PC-9 (cell line): ENCODE results near the gene MTMR2.

Experiments
- CTCF ChIP-seq: fragments of 200-600 bp; sonication (generic); conservative IDR thresholded peaks from 2 replicates; pipeline ENCODE4 v1.6.1; 2017; ENCODE audit warnings: mixed run types, antibody characterized with exemption, mild to moderate bottlenecking, moderate library complexity
- EZH2 ChIP-seq: fragments of 200-600 bp; sonication (generic); IDR thresholded peaks from 2 replicates; pipeline ENCODE4 v1.8.0; 2017; ENCODE audit warnings: antibody characterized with exemption, low read depth

GRCh38 chr11:95789506-95790122 lies 134.3 kb downstream of the MTMR2 start, which contains the start of gene FAM76B:
- TF ChIP-seq CTCF: no peak
- TF ChIP-seq EZH2: no peak
